Suppressor macrophage (primary cell): ENCODE data around the gene ZNF275.
"Not testable (repeated sequence)": the region's sequence is repeated elsewhere in the genome, so short reads cannot be mapped to it uniquely, and the experiment has no call there.

Source experiments
- DNase-seq, 4 experiments: peaks; one replicate each; pipeline ENCODE4 v3.0.0-alpha.2; 2020 to 2022

The ZNF275 gene

GRCh38 chrX:153388722-153389459 lies 54.9 kb downstream of the ZNF275 start:
- DNase-seq = no peak

- not testable (repeated sequence) for DNase-seq
Measured at GRCh38 chrX:153389460-153389768, 55.5 kb downstream of the ZNF275 start.

- DNase-seq = no peak
Measured at GRCh38 chrX:153392642-153393321, 58.8 kb downstream of the ZNF275 start.

DNA sequence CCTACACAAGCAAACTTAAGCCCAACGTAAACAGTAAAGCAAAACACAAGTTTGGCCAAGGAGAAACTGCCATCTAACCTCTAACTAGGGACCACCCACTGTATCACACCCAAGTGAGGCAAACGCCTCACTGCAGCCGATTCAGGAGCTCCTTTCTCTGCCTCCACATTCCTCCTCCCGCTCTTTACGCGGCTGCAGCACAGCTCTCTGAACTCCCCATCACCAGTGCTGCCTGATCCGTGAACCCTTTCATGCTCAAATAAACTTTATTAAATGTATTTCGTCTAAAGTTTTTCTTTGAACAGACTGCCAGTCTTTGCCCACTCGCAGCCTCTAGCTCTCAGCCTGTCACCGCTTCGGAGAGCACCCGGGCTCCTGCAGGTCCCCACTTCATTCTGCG lies 60.7 kb downstream of the ZNF275 start:
- DNase-seq = no peak

DNA sequence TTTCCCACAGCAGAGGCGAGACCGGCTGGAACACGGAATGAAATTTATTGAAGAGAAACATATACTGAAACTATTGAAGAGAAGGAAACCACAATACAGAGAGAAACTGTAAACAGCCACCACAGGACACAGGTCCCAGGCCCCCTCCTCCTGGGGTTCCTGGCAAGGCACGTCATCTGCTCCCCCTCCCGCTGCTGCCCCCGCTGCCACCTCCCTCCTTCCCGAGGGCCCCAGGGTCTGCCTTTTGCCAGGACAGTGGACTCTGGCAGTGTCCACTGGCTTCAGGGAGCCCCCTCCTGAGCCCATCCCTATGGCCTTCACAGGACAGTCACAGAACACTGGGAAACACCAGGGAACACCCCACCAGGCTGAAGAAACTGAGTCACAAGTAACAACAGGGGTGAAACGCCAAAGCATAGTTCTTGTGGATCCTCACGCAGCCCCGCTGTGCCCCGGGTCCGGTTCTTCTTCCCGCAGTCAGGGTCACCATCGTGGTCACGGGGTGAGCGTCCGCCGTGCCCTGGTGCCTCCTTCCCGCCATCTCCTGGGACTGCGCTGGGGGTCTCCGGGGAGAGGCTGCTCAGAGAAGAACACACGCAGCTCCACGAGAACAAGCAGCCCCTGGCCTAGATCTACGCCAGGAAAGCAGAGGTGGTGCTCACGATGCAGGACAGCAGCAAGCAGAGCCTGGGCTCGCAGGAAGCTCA lies 61.8 kb downstream of the ZNF275 start:
- DNase-seq = no peak

GRCh38 chrX:153396320-153397195 lies 62.6 kb downstream of the ZNF275 start:
- no peak for DNase-seq

- DNase-seq = no peak
Measured at GRCh38 chrX:153397256-153397960, 63.5 kb downstream of the ZNF275 start.

GRCh38 chrX:153398275-153398960 lies 64.5 kb downstream of the ZNF275 start:
- DNase-seq = no peak

DNA sequence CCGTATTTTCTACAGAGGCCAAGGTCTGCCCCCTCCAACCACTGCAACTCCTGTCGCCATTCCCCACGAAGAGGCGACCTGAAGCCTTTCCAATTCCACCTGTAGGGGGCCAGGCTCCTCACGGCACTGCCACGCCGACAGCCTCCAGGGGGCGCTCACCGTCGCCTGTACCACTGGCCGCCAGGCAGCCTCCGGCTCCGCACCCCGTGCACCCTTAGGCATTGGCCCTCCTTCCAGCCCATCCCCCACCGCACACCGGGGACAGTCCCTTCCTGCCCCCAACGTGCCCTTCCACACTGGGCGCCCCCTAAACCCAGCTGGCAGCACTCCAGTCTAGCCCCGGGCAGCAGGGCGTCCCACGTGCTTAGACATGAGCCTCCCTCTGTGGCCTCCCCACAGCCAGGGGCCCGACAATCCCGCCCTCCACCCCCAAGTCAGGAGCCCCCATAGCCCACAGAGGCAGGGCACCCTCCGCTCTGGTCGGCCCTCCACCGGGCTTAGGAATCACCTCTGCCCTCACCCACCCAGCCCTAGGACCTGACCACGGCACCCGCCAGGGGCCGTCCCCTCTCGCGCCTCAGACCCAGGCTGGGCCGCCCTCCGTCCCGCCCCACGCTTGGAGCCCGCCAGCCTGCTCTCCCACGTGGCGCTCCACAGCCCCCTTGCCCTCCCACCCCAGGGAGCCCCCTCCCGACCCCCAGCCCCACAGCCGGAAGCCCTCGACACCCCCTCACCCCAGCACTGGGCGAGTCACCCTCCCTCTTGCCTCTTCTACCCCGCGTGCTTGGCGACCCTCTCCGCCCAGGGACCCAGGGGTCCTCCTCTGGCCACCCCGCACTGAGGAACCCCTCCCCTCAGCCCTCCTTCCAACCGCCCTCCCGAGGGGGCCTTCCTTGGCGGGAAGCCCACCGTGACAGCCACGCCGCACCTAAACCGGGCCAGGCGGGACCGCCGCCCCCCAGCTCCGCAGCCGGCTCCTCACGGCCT lies 66.5 kb downstream of the ZNF275 start:
- DNase-seq = peak; percentile 59 to 79 (median 64)

DNA sequence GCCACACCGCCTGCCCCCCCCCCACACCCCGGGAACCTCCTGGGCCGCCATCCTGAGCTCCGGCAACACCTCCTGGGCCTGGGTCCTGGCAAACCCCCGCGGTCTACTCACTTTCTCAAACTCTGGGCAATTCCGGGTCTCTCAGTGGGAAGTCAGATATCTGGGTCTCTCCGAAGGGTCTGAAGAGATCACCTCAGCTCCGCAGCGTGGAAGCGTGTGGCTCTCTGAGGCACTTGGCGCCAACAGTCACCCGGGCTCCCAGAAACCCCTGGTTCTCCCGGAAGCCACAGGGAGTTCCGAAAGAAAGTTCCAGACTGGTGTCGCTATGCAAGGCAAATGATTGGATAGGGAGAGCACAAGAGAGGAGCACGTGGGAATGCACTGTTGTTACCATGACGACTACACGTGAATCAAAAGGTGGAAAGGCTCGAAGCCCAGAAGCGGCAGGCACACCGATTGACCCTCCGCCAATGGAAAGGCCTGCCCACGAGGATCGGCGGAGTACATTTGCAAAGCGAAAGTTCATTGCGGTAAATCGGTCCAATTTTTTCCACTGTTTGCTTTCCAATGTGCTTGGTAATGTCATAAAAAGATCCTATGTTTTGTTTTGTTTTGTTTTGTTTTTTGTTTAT lies 67.3 kb downstream of the ZNF275 start, which contains the start of gene PNMA6E:
Gene PNMA6E (minus strand): TSS at position 218 of the 632 bp plus-strand sequence. CDS start 2,501 bp downstream, outside the sequence.
- no peak for DNase-seq
